MM.1S (cell line): ENCODE results near the gene FRY.

Experiments
- DNase-seq: peaks from one replicate; pipeline ENCODE4 v3.0.0-alpha.2; 2015
- H2AFZ ChIP-seq: fragments of 300-600 bp; sonication (generic); 2 replicates; pipeline ENCODE4 v1.6.0; 2016; ENCODE audit warnings: antibody characterized with exemption, low read length
- H3F3A ChIP-seq: fragments of 300-600 bp; sonication (generic); 2 replicates; pipeline ENCODE4 v1.6.1; 2016; ENCODE audit warnings: mild to moderate bottlenecking, antibody characterized with exemption, low read length, moderate library complexity, mixed read lengths; ENCODE audit not compliant: insufficient read depth
- H3K27ac ChIP-seq: fragments of 300-600 bp; sonication (generic); 2 replicates; pipeline ENCODE4 v1.5.1; 2016; ENCODE audit warnings: mild to moderate bottlenecking, low read length
- H3K27me3 ChIP-seq: fragments of 300-600 bp; sonication (generic); replicated peaks from 2 replicates; pipeline ENCODE4 v1.6.0; 2016; ENCODE audit warnings: low read length; ENCODE audit not compliant: insufficient read depth
- H3K36me3 ChIP-seq: fragments of 300-600 bp; sonication (generic); replicated peaks from 2 replicates; pipeline ENCODE4 v1.6.1; 2016; ENCODE audit warnings: mild to moderate bottlenecking, low read length, mixed read lengths; ENCODE audit not compliant: insufficient read depth
- H3K4me1 ChIP-seq: fragments of 300-600 bp; sonication (generic); 2 replicates; pipeline ENCODE4 v1.6.1; 2016; ENCODE audit warnings: low read length, mixed read lengths
- H3K4me2 ChIP-seq: fragments of 300-600 bp; sonication (generic); 2 replicates; pipeline ENCODE4 v1.6.0; 2016; ENCODE audit warnings: low read depth, low read length
- H3K4me3 ChIP-seq: fragments of 300-600 bp; sonication (generic); 2 replicates; pipeline ENCODE4 v1.5.1; 2016; ENCODE audit warnings: low read length, mixed read lengths
- H3K79me2 ChIP-seq: fragments of 300-600 bp; sonication (generic); 2 replicates; pipeline ENCODE4 v1.6.1; 2016; ENCODE audit warnings: mixed run types, low read length, mixed read lengths
- H3K9ac ChIP-seq: fragments of 300-600 bp; sonication (generic); 2 replicates; pipeline ENCODE4 v1.6.1; 2016; ENCODE audit warnings: low read length, mixed read lengths
- H3K9me2 ChIP-seq: fragments of 300-600 bp; sonication (generic); replicated peaks from 2 replicates; pipeline ENCODE4 v1.6.1; 2016; ENCODE audit warnings: mild to moderate bottlenecking, low read length, mixed read lengths; ENCODE audit not compliant: insufficient read depth
- H3K9me3 ChIP-seq: fragments of 300-600 bp; sonication (generic); replicated peaks from 2 replicates; pipeline ENCODE4 v1.6.1; 2016; ENCODE audit warnings: mild to moderate bottlenecking, low read length, mixed read lengths; ENCODE audit not compliant: insufficient read depth
- H4K20me1 ChIP-seq: fragments of 300-600 bp; sonication (generic); 2 replicates; pipeline ENCODE4 v1.6.1; 2016; ENCODE audit warnings: mild to moderate bottlenecking, low read length, moderate library complexity, mixed read lengths; ENCODE audit not compliant: insufficient read depth
- EZH2 ChIP-seq: fragments of 300-600 bp; sonication (generic); optimal IDR thresholded peaks from 2 replicates; pipeline ENCODE3; 2017; ENCODE audit warnings: low read depth, mild to moderate bottlenecking, antibody characterized with exemption, low read length, mixed read lengths
- EZH2phosphoT487 ChIP-seq: fragments of 300-600 bp; sonication (generic); IDR thresholded peaks from 2 replicates; pipeline ENCODE4 v1.6.1; 2018; ENCODE audit warnings: antibody characterized with exemption, low read length
- TF ChIP-seq, protein P1 (sequence below): fragments of 300-600 bp; sonication (generic); IDR thresholded peaks from 2 replicates; pipeline ENCODE4 v1.5.1; 2016; ENCODE audit warnings: antibody characterized with exemption, low read length, mixed read lengths

Gene FRY

DNA sequence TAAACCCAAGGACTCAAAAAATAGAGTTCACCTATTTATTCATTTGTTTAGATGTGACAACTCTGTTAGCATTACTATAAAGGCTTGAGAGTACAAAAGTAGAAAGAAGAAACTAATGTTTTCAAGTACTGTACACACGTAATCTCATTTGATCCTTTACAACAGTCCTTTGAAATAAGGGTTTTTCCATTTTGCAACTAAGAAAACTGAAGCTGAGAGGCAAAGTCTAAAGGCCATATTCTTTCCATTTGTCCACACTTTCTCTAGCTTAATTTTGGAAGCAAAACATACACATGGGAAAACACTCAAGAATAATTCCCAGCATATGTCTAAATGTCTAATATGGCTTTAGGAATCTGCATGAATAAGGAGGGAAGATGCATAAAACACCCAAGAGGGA is 249.5 kb downstream of the FRY start:
- Histone ChIP-seq H3F3A (no peaks in the 10 kb centered on the region), H3K36me3 (no peaks in the 10 kb centered on the region), H3K9me3 (no peaks in the 10 kb centered on the region), H2AFZ (no peak overlapping the region), H4K20me1 (no peaks in the 10 kb centered on the region), H3K9me2 (no peaks in the 10 kb centered on the region), H3K27ac (no peak overlapping the region), H3K79me2 (no peaks in the 10 kb centered on the region), H3K27me3 (no peaks in the 10 kb centered on the region), H3K4me1 (no peaks in the 10 kb centered on the region), H3K4me2 (no peak overlapping the region), H3K9ac (no peak overlapping the region), H3K4me3 (no peak overlapping the region)
- DNase-seq = no peak
- TF ChIP-seq, protein P1, sequence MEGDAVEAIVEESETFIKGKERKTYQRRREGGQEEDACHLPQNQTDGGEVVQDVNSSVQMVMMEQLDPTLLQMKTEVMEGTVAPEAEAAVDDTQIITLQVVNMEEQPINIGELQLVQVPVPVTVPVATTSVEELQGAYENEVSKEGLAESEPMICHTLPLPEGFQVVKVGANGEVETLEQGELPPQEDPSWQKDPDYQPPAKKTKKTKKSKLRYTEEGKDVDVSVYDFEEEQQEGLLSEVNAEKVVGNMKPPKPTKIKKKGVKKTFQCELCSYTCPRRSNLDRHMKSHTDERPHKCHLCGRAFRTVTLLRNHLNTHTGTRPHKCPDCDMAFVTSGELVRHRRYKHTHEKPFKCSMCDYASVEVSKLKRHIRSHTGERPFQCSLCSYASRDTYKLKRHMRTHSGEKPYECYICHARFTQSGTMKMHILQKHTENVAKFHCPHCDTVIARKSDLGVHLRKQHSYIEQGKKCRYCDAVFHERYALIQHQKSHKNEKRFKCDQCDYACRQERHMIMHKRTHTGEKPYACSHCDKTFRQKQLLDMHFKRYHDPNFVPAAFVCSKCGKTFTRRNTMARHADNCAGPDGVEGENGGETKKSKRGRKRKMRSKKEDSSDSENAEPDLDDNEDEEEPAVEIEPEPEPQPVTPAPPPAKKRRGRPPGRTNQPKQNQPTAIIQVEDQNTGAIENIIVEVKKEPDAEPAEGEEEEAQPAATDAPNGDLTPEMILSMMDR = no peak
- no peak for TF ChIP-seq EZH2
- no peak for TF ChIP-seq EZH2phosphoT487

DNA sequence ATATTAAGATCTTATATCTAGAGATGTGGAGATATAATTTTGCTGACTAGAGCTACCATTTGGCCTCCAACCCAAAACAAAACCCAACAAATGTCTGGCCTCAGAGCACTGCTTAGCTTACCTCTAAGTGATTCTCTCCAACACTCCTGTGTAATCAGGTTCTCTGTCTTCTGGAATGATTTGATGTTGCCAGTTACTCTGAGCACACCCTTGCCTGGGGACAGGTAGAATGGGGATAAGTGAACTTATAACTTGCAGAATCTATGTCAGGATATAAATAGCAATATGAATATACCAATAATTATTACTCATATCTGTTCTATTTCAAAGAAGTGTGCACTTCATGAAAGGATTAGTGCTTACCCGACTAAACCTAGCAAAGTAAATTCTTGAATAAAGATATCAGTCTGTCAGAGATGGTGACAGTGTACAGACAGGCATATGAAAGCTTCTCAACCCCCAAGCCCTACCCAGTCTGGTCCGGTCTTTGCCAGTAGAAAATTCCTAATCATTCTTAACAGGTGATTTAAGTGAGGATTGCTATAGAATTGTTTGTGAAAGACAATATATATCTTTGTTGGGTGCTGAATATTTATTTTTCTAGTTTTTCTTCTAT is 250.6 kb downstream of the FRY start:
- no peaks in the 10 kb centered on the region for H3K27me3 ChIP-seq
- no peak overlapping the region for H3K27ac ChIP-seq
- no peak overlapping the region for H2AFZ ChIP-seq
- H3K9ac ChIP-seq = no peak overlapping the region
- DNase-seq = no peak
- no peak overlapping the region for H3K4me3 ChIP-seq
- no peaks in the 10 kb centered on the region for H3K9me2 ChIP-seq
- H3K4me2 ChIP-seq = no peak overlapping the region
- H3K9me3 ChIP-seq = no peaks in the 10 kb centered on the region
- no peaks in the 10 kb centered on the region for H3F3A ChIP-seq
- TF ChIP-seq, protein P1 = no peak
- no peak for TF ChIP-seq EZH2phosphoT487
- no peaks in the 10 kb centered on the region for H3K36me3 ChIP-seq
- no peaks in the 10 kb centered on the region for H3K4me1 ChIP-seq
- H3K79me2 ChIP-seq = no peaks in the 10 kb centered on the region
- H4K20me1 ChIP-seq = no peaks in the 10 kb centered on the region

DNA sequence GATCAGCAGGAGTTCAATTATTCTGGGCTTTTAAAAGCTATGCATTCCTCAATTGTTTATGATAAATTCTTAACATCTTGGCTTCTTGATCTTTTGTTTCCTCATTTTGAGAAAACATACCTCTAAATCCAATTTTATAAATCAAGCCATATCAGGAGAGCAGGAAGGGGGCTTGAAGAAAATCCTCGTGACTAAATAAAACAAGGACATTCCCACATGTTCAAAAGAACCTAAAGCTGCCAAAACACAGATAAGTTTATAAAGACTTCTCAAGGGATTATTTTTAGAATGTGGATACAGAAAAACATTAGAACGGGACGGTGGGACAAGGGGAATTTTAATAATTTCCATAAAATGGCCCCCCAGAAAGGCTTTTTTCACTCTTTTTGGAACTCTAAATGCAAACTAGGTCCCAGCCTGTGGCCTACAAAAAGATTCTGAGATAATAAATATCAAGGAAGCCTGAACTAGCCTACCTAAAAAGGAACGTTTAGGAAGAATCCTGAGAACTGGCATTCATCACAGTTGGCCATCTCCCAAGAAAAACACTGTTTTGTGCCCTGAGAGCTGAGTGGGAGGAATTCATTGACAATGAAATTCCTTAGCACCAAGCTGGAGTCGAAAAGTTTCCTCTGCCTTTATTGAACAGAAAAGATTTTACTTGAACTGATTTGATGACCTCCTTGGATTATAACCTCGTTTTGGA is 253.5 kb downstream of the FRY start:
- H3K27ac ChIP-seq = no peak overlapping the region
- H3K4me2 ChIP-seq = no peak overlapping the region
- no peak for DNase-seq

More for the DNA sequence above, 253.5 kb downstream of the FRY start:
- H3K4me1 ChIP-seq = no peaks in the 10 kb centered on the region
- no peaks in the 10 kb centered on the region for H3K9me3 ChIP-seq
- no peak overlapping the region for H2AFZ ChIP-seq
- no peaks in the 10 kb centered on the region for H3K9me2 ChIP-seq
- H3K4me3 ChIP-seq = no peak overlapping the region
- no peaks in the 10 kb centered on the region for H4K20me1 ChIP-seq
- H3K79me2 ChIP-seq = no peaks in the 10 kb centered on the region
- H3K9ac ChIP-seq = no peak overlapping the region
- no peaks in the 10 kb centered on the region for H3K27me3 ChIP-seq
- TF ChIP-seq, protein P1 = no peak
- no peak for TF ChIP-seq EZH2
- no peak for TF ChIP-seq EZH2phosphoT487
- no peaks in the 10 kb centered on the region for H3K36me3 ChIP-seq
- H3F3A ChIP-seq = no peaks in the 10 kb centered on the region
